ENCODE data around the gene ZBED5. TPM values are rescaled to one million over a fixed set of nuclear protein-coding genes. Genes with fewer than 3 reads are reported as not detected.

Gene ZBED5
- total and polyA plus RNA-seq, 8 donors, result 9.0 to 54.7 (median 21.7) TPM

- 51 to 64% (median 56%) methylated on average over 9 of the region's 9 CpGs for WGBS, 5 donors
- H3K27ac ChIP-seq, result peak overlapping the region; percentile 80 to 90 (median 87)
Measured at GRCh38 chr11:10900681-10901415, 43.0 kb upstream of the ZBED5 start.

DNA sequence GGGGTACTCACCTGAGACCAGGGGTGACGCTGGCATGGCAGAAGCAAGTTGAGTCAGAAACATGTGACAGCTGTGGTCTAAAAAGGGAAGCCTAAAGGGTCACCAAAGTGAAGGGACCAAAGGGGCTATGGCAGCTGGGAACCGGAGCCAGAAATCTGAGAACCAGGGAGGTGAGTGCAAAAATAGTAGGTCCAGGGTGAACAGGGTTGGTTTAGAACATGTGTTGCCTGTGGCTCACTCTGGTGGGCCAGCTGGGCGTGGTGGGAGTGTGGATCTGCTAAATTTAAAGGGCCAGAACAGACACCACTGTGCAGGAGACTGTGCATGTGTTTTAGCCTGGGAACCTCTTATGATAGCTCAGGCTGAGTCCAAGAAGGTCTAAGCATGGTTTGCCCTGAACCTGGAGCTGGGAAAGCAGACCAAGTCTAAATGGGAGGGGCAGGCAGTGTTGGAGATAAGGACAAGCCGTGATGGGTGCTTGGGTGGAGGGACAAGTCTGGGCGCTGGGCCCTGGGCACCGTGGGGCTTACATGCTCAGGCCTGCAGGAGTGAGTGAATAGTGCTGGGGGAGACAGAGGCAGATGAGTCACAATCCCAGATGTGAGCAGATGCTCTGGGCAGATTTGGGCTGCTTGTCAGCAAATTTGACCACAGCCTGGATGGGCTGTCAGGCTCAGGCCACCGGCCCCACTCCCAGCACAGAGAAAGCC lies 41.4 kb upstream of the ZBED5 start:
- H3K27me3 ChIP-seq, result no peaks in the 10 kb centered on the region
- TF ChIP-seq POLR2A (IDR thresholded peaks at IDR 0.05), result no peak
- TF ChIP-seq, protein P1, sequence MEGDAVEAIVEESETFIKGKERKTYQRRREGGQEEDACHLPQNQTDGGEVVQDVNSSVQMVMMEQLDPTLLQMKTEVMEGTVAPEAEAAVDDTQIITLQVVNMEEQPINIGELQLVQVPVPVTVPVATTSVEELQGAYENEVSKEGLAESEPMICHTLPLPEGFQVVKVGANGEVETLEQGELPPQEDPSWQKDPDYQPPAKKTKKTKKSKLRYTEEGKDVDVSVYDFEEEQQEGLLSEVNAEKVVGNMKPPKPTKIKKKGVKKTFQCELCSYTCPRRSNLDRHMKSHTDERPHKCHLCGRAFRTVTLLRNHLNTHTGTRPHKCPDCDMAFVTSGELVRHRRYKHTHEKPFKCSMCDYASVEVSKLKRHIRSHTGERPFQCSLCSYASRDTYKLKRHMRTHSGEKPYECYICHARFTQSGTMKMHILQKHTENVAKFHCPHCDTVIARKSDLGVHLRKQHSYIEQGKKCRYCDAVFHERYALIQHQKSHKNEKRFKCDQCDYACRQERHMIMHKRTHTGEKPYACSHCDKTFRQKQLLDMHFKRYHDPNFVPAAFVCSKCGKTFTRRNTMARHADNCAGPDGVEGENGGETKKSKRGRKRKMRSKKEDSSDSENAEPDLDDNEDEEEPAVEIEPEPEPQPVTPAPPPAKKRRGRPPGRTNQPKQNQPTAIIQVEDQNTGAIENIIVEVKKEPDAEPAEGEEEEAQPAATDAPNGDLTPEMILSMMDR (IDR thresholded peaks at IDR 0.05), result no peak
- TF ChIP-seq POLR2AphosphoS5 (IDR thresholded peaks at IDR 0.05), result no peak
- TF ChIP-seq EP300 (IDR thresholded peaks at IDR 0.05), result no peak
- WGBS, 5 donors, result 45 to 51% (median 49%) methylated on average over 7 of the region's 7 CpGs
- no peaks in the 10 kb centered on the region for H3K9me3 ChIP-seq
- intact Hi-C loops (cut with DNase I; ENCODE audit: low total_unique reads), result no loop called here
- peak overlapping the region; percentile 87 to 90 (median 87) for H3K27ac ChIP-seq
- DNase-seq, result no peak
- H3K4me3 ChIP-seq, result no peak overlapping the region
- peaks cover 21 to 40% (median 28%) of the 10 kb centered on the region in 4 donors for H3K4me1 ChIP-seq
- no peaks in the 10 kb centered on the region for H3K36me3 ChIP-seq

More at GRCh38 chr11:10900681-10901415, 43.0 kb upstream of the ZBED5 start:
- H3K9me3 ChIP-seq, result no peaks in the 10 kb centered on the region
- no peaks in the 10 kb centered on the region for H3K27me3 ChIP-seq
- peak in 1 of 2 donors; percentile 29 for DNase-seq
- H3K36me3 ChIP-seq, result no peaks in the 10 kb centered on the region
- intact Hi-C loops (cut with DNase I; ENCODE audit: low total_unique reads), result no loop called here
- TF ChIP-seq EP300 (IDR thresholded peaks at IDR 0.05) (no peak), POLR2AphosphoS5 (IDR thresholded peaks at IDR 0.05) (no peak), POLR2A (IDR thresholded peaks at IDR 0.05) (no peak)
- TF ChIP-seq, protein P1 (IDR thresholded peaks at IDR 0.05), result no peak
- H3K4me1 ChIP-seq, result peaks cover 21 to 40% (median 28%) of the 10 kb centered on the region in 4 donors
- H3K4me3 ChIP-seq, result no peak overlapping the region

DNA sequence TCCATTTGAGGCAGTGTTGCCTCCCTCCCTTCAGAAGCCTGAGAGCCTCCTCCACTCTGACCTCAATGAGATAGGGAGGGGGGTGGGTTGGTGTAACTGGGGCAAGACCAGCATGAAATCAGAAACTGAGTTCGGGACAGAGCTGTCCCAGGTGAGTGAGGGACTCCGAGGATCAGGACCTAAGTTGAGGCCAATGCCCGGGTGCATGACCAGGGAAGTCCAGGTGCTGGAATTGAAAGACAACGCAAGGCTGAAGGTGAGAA lies 40.8 kb upstream of the ZBED5 start:
- intact Hi-C loops (cut with DNase I; ENCODE audit: low total_unique reads), result no loop called here
- WGBS, 5 donors, result 87 to 97% (median 95%) methylated on average over 4 of the region's 4 CpGs
- no peak for DNase-seq
- no peak overlapping the region for H3K4me3 ChIP-seq
- no peaks in the 10 kb centered on the region for H3K9me3 ChIP-seq
- H3K27me3 ChIP-seq, result no peaks in the 10 kb centered on the region
- peak overlapping the region; percentile 87 to 90 (median 87) for H3K27ac ChIP-seq
- peaks cover 21 to 40% (median 28%) of the 10 kb centered on the region in 4 donors for H3K4me1 ChIP-seq
- TF ChIP-seq POLR2A (IDR thresholded peaks at IDR 0.05) (no peak), EP300 (IDR thresholded peaks at IDR 0.05) (no peak), POLR2AphosphoS5 (IDR thresholded peaks at IDR 0.05) (no peak)
- TF ChIP-seq, protein P1 (IDR thresholded peaks at IDR 0.05), result no peak
- no peaks in the 10 kb centered on the region for H3K36me3 ChIP-seq

- H3K27ac ChIP-seq, result peak overlapping the region in 4 of 5 donors; percentile 87 to 90 (median 88)
- no peak overlapping the region for H3K4me3 ChIP-seq
- no peaks in the 10 kb centered on the region for H3K36me3 ChIP-seq
- no peak for DNase-seq
- intact Hi-C loops (cut with DNase I; ENCODE audit: low total_unique reads), result no loop called here
- no peaks in the 10 kb centered on the region for H3K9me3 ChIP-seq
- H3K27me3 ChIP-seq, result no peaks in the 10 kb centered on the region
- no peak for TF ChIP-seq EP300 (IDR thresholded peaks at IDR 0.05)
- TF ChIP-seq, protein P1 (IDR thresholded peaks at IDR 0.05), result no peak
- no peak for TF ChIP-seq POLR2AphosphoS5 (IDR thresholded peaks at IDR 0.05)
- TF ChIP-seq POLR2A (IDR thresholded peaks at IDR 0.05), result no peak
- 92 to 97% (median 95%) methylated on average over 5 of the region's 5 CpGs for WGBS, 5 donors
- peaks cover 21 to 40% (median 28%) of the 10 kb centered on the region in 4 donors for H3K4me1 ChIP-seq
Measured at GRCh38 chr11:10898003-10898762, 40.3 kb upstream of the ZBED5 start.

Measured in stomach (tissue), 9 donors.